ENCODE data around the gene FGD6.

The FGD6 gene

GRCh38 chr12:95177201-95177768 is 40.0 kb downstream of the FGD6 start:
- DNase-seq (ENCODE audit: low spot score) = no peak
- TF ChIP-seq, protein P1, sequence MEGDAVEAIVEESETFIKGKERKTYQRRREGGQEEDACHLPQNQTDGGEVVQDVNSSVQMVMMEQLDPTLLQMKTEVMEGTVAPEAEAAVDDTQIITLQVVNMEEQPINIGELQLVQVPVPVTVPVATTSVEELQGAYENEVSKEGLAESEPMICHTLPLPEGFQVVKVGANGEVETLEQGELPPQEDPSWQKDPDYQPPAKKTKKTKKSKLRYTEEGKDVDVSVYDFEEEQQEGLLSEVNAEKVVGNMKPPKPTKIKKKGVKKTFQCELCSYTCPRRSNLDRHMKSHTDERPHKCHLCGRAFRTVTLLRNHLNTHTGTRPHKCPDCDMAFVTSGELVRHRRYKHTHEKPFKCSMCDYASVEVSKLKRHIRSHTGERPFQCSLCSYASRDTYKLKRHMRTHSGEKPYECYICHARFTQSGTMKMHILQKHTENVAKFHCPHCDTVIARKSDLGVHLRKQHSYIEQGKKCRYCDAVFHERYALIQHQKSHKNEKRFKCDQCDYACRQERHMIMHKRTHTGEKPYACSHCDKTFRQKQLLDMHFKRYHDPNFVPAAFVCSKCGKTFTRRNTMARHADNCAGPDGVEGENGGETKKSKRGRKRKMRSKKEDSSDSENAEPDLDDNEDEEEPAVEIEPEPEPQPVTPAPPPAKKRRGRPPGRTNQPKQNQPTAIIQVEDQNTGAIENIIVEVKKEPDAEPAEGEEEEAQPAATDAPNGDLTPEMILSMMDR (IDR thresholded peaks at IDR 0.05; ENCODE audit: extremely low read depth, insufficient read depth, missing control alignments) = no peak
- in situ Hi-C loops (cut with MboI; ENCODE audit: low pct_unique_long_range_greater_than_20kb, low sequenced_read_pairs, unreplicated experiment) = no loop called here

- in situ Hi-C loops (cut with MboI; ENCODE audit: low pct_unique_long_range_greater_than_20kb, low sequenced_read_pairs, unreplicated experiment) = no loop called here
- no peak for DNase-seq (ENCODE audit: low spot score)
- TF ChIP-seq, protein P1 (IDR thresholded peaks at IDR 0.05; ENCODE audit: extremely low read depth, insufficient read depth, missing control alignments) = no peak
Measured at GRCh38 chr12:95173392-95174251, 43.6 kb downstream of the FGD6 start.

DNA sequence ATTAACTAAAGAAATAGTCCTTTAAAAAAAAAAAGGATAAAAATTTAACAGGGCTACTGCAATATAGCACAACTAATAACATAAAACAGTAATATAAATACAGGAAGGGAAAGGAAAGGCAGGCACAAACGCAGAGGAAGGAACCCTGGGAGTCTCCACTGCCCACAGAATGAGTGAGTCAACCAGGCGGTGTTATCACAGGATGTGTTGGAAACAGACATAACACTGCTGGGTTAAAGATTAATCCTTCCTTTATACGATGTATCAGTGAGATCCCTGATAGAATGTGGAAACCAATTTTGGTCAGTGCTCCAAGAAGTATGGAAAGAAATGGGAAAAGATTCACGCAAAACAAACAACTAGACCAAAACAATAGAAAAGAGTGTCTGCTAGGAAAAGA is 47.9 kb downstream of the FGD6 start:
- in situ Hi-C loops (cut with MboI; ENCODE audit: low pct_unique_long_range_greater_than_20kb, low sequenced_read_pairs, unreplicated experiment) = no loop called here
- TF ChIP-seq, protein P1 (IDR thresholded peaks at IDR 0.05; ENCODE audit: extremely low read depth, insufficient read depth, missing control alignments) = no peak
- no peak for DNase-seq (ENCODE audit: low spot score)

GRCh38 chr12:95168746-95169145 is 48.5 kb downstream of the FGD6 start:
- in situ Hi-C loops (cut with MboI; ENCODE audit: low pct_unique_long_range_greater_than_20kb, low sequenced_read_pairs, unreplicated experiment) = no loop called here
- TF ChIP-seq, protein P1 (IDR thresholded peaks at IDR 0.05; ENCODE audit: extremely low read depth, insufficient read depth, missing control alignments) = no peak
- no peak for DNase-seq (ENCODE audit: low spot score)

GRCh38 chr12:95164656-95165055 is 52.6 kb downstream of the FGD6 start:
- no peak for DNase-seq (ENCODE audit: low spot score)
- in situ Hi-C loops (cut with MboI; ENCODE audit: low pct_unique_long_range_greater_than_20kb, low sequenced_read_pairs, unreplicated experiment) = no loop called here
- TF ChIP-seq, protein P1 (IDR thresholded peaks at IDR 0.05; ENCODE audit: extremely low read depth, insufficient read depth, missing control alignments) = no peak

GRCh38 chr12:95158919-95159318 is 58.3 kb downstream of the FGD6 start:
- TF ChIP-seq, protein P1 (IDR thresholded peaks at IDR 0.05; ENCODE audit: extremely low read depth, insufficient read depth, missing control alignments) = no peak
- in situ Hi-C loops (cut with MboI; ENCODE audit: low pct_unique_long_range_greater_than_20kb, low sequenced_read_pairs, unreplicated experiment) = no loop called here
- no peak for DNase-seq (ENCODE audit: low spot score)
